ENCODE data around the gene RCSD1. TPM values are rescaled to one million over a fixed set of nuclear protein-coding genes. Genes with fewer than 3 reads are reported as not detected.

Gene RCSD1
- total and polyA plus RNA-seq, 10 of the 15 experiments (the other 5 are each of a cell fraction or from before 2014, with no cell fraction given) = 11.4 to 78.3 (median 71.6) TPM

GRCh38 chr1:167654975-167655575, 25.0 kb downstream of the RCSD1 start:
- ChIA-PET RAD21 (ENCODE audit: unreplicated experiment) (interaction anchor here (1.1 to 1.6 kb wide), 3 partner anchors 10 to 55 kb away, joined by 3 to 6 read pairs (median 5); no protein-coding TSS in a partner anchor), POLR2A (interaction anchor here (0.6 kb wide), 1 partner anchor 9 kb away, joined by 4 read pairs; no protein-coding TSS in a partner anchor), SMC1A (ENCODE audit: uncharacterized antibody, unreplicated experiment) (interaction anchor here (0.7 to 2.4 kb wide), 12 partner anchors 11 to 155 kb away, joined by 3 to 6 read pairs (median 3); no protein-coding TSS in a partner anchor), CTCF (interaction anchor here (1.0 to 2.0 kb wide), 3 partner anchors 18 to 33 kb away, joined by 3 to 8 read pairs (median 3); no protein-coding TSS in a partner anchor)
- intact Hi-C loops (cut with micrococcal nuclease; ENCODE audit: unreplicated experiment) (no loop called here), in situ Hi-C loops (cut with MboI) (no loop called here)
- BruUV-seq (replicated peaks) = no TSS peak
- Histone ChIP-seq H3K27ac (ENCODE audit: control insufficient read depth, insufficient read depth) (no peak overlapping the region), H3K4me2 (ENCODE audit: control insufficient read depth, insufficient read depth) (no peak overlapping the region), H3K27me3 (replicated peaks in 1 of 2; ENCODE audit: control insufficient read depth in 2 of 2, insufficient read depth in 2 of 2, low read length in 1 of 2) (no peaks in the 10 kb centered on the region), H3K36me3 (ENCODE audit: control insufficient read depth in 2 of 2, insufficient read depth in 2 of 2, low read length in 1 of 2) (peaks cover 5 to 20% of the 10 kb centered on the region in 2 experiments; a peak in 3 of 4 replicates), H3K9ac (ENCODE audit: control insufficient read depth, insufficient read depth, low read length) (no peak overlapping the region), H3K4me3 (no peak overlapping the region), H3K4me1 (ENCODE audit: control insufficient read depth, insufficient read depth, low read length) (peaks cover 20% of the 10 kb centered on the region), H4K20me1 (ENCODE audit: control insufficient read depth, insufficient read depth) (0 out of 2 replicates have a peak, but pooled peaks cover 3% of the 10 kb centered on the region), H3K9me3 (replicated peaks; ENCODE audit: control insufficient read depth, insufficient read depth, low read length) (no peaks in the 10 kb centered on the region), H3K79me2 (ENCODE audit: control insufficient read depth, insufficient read depth, low read length) (peaks cover 50% of the 10 kb centered on the region), H2AFZ (ENCODE audit: control insufficient read depth, low read depth, low read length) (no peak overlapping the region)
- no peak for DNase-seq (ENCODE audit: low read depth, low spot score)
- TF ChIP-seq MYB (IDR thresholded peaks at IDR 0.05; ENCODE audit: borderline replicate concordance, low read depth, low read length) (no peak), MTA3 (IDR thresholded peaks at IDR 0.05; ENCODE audit: borderline replicate concordance, low read length) (no peak), NR2C1 (IDR thresholded peaks at IDR 0.05) (no peak)
- no peak for FAIRE-seq
- no peak for ATAC-seq
- 60% methylated on average over 7 of the region's 7 CpGs for WGBS (ENCODE audit: insufficient coverage, insufficient replicate concordance, low lambda C conversion rate, missing lambda C conversion rate)

GRCh38 chr1:167656657-167657056, 26.6 kb downstream of the RCSD1 start:
- Histone ChIP-seq H2AFZ (ENCODE audit: control insufficient read depth, low read depth, low read length) (no peak overlapping the region), H3K27ac (ENCODE audit: control insufficient read depth, insufficient read depth) (no peak overlapping the region), H3K27me3 (replicated peaks in 1 of 2; ENCODE audit: control insufficient read depth in 2 of 2, insufficient read depth in 2 of 2, low read length in 1 of 2) (no peaks in the 10 kb centered on the region), H3K9me3 (replicated peaks; ENCODE audit: control insufficient read depth, insufficient read depth, low read length) (no peaks in the 10 kb centered on the region), H3K36me3 (ENCODE audit: control insufficient read depth in 2 of 2, insufficient read depth in 2 of 2, low read length in 1 of 2) (peaks cover 5 to 17% of the 10 kb centered on the region in 2 experiments; a peak in 3 of 4 replicates), H3K4me1 (ENCODE audit: control insufficient read depth, insufficient read depth, low read length) (peaks cover 8% of the 10 kb centered on the region), H3K9ac (ENCODE audit: control insufficient read depth, insufficient read depth, low read length) (no peak overlapping the region), H4K20me1 (ENCODE audit: control insufficient read depth, insufficient read depth) (0 out of 2 replicates have a peak, but pooled peaks cover 3% of the 10 kb centered on the region), H3K4me2 (ENCODE audit: control insufficient read depth, insufficient read depth) (no peak overlapping the region), H3K4me3 (no peak overlapping the region), H3K79me2 (ENCODE audit: control insufficient read depth, insufficient read depth, low read length) (peaks cover 42% of the 10 kb centered on the region)
- no peak for DNase-seq (ENCODE audit: low read depth, low spot score)
- no peak for ATAC-seq
- no TSS peak for BruUV-seq (replicated peaks)
- in situ Hi-C loops (cut with MboI) (no loop called here), intact Hi-C loops (cut with micrococcal nuclease; ENCODE audit: unreplicated experiment) (no loop called here)
- 97% methylated on average over 2 of the region's 2 CpGs for WGBS (ENCODE audit: insufficient coverage, insufficient replicate concordance, low lambda C conversion rate, missing lambda C conversion rate)
- FAIRE-seq = no peak
- RAD21 ChIA-PET (ENCODE audit: unreplicated experiment) = interaction anchor here (0.7 to 1.6 kb wide), 4 partner anchors 11 to 56 kb away, joined by 3 to 6 read pairs (median 4); no protein-coding TSS in a partner anchor
- POLR2A ChIA-PET = no interaction called here
- SMC1A ChIA-PET (ENCODE audit: uncharacterized antibody, unreplicated experiment) = interaction anchor here (0.9 to 1.6 kb wide), 4 partner anchors 12 to 56 kb away, joined by 3 to 5 read pairs (median 4); no protein-coding TSS in a partner anchor
- CTCF ChIA-PET = interaction anchor here (2.0 kb wide), 1 partner anchor 31 kb away, joined by 8 read pairs; no protein-coding TSS in a partner anchor
- TF ChIP-seq ZNF24 (IDR thresholded peaks at IDR 0.05) (no peak), TCF7 (IDR thresholded peaks at IDR 0.05; ENCODE audit: borderline replicate concordance) (no peak), CBX3 (IDR thresholded peaks at IDR 0.05; ENCODE audit: borderline replicate concordance, low read depth) (no peak), PKNOX1 (IDR thresholded peaks at IDR 0.05) (no peak), MTA2 (IDR thresholded peaks at IDR 0.05; ENCODE audit: low read depth) (no peak), JUNB (IDR thresholded peaks at IDR 0.05) (no peak), FOXM1 (IDR thresholded peaks at IDR 0.05; ENCODE audit: low read depth, low read length) (no peak), CHD4 (IDR thresholded peaks at IDR 0.05) (no peak), TCF12 (IDR thresholded peaks at IDR 0.05; ENCODE audit: low read depth, low read length) (no peak), BHLHE40 (IDR thresholded peaks at IDR 0.05; ENCODE audit: borderline replicate concordance in 1 of 2, low read depth in 2 of 2, low read length in 1 of 2) (no peak)
- TF ChIP-seq, protein P1, sequence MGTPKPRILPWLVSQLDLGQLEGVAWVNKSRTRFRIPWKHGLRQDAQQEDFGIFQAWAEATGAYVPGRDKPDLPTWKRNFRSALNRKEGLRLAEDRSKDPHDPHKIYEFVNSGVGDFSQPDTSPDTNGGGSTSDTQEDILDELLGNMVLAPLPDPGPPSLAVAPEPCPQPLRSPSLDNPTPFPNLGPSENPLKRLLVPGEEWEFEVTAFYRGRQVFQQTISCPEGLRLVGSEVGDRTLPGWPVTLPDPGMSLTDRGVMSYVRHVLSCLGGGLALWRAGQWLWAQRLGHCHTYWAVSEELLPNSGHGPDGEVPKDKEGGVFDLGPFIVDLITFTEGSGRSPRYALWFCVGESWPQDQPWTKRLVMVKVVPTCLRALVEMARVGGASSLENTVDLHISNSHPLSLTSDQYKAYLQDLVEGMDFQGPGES (IDR thresholded peaks at IDR 0.05) = no peak
- TF ChIP-seq, protein P2, sequence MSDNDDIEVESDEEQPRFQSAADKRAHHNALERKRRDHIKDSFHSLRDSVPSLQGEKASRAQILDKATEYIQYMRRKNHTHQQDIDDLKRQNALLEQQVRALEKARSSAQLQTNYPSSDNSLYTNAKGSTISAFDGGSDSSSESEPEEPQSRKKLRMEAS (IDR thresholded peaks at IDR 0.05; ENCODE audit: low read depth, low read length) = no peak

All from GM12878 (cell line).